GM12874 (cell line): ENCODE results near the gene ICA1.

Experiments
- CTCF ChIP-seq: IDR thresholded peaks from 2 replicates; pipeline ENCODE4 v1.5.1; 2011; ENCODE audit warnings: low read depth, mild to moderate bottlenecking, control low read depth, low read length, moderate library complexity; ENCODE audit not compliant: insufficient read depth

ICA1 gene

GRCh38 chr7:8160250-8160649 is 101.7 kb downstream of the ICA1 start:
- no peak for TF ChIP-seq CTCF

- TF ChIP-seq CTCF, result no peak
These were observed 102.4 kb downstream of the ICA1 start for GRCh38 chr7:8159595-8159994.

GRCh38 chr7:8157296-8157695 is 104.7 kb downstream of the ICA1 start:
- TF ChIP-seq CTCF, result no peak

GRCh38 chr7:8155836-8156235 is 106.1 kb downstream of the ICA1 start:
- TF ChIP-seq CTCF, result no peak

GRCh38 chr7:8154272-8154671 is 107.7 kb downstream of the ICA1 start:
- TF ChIP-seq CTCF, result no peak

GRCh38 chr7:8152489-8153192 is 109.3 kb downstream of the ICA1 start:
- TF ChIP-seq CTCF, result no peak

GRCh38 chr7:8151161-8151725 is 110.7 kb downstream of the ICA1 start:
- TF ChIP-seq CTCF, result no peak
